CD4-positive, alpha-beta T cell (primary cell): ENCODE results near the gene UBTD2. TPM values are rescaled to one million over a fixed set of nuclear protein-coding genes. Genes with fewer than 3 reads are reported as not detected.

Experiments used
- ATAC-seq: fragments of 200-7000 bp; cut with Tn5 transposase; one replicate; pipeline ENCODE4 v1.10.0; 2022; ENCODE audit warnings: mild to moderate bottlenecking; ENCODE audit not compliant: poor library complexity
- CTCF ChIA-PET: fragments of 350-600 bp; sonication (Branson Sonifier 250); formaldehyde crosslinking; loops from one replicate; lab custom pipeline; 2021; ENCODE audit warnings: antibody characterized with exemption, inconsistent platforms; lab: Charles Lee
- POLR2A ChIA-PET: fragments of 350-600 bp; sonication (Branson Sonifier 250); formaldehyde crosslinking; loops from one replicate; lab custom pipeline; 2021; ENCODE audit warnings: antibody characterized with exemption, inconsistent platforms; lab: Charles Lee
- DNase-seq, 14 experiments: peaks; one replicate each; pipeline ENCODE4 v3.0.0-alpha.2; 2013 to 2020; ENCODE audit warnings: mixed read lengths in 2 of 14
- H3K27ac ChIP-seq, 2 donors: one replicate each; pipeline versions ENCODE4 v1.5.1 to v1.7.0; 2013; ENCODE audit warnings: low read length in 2 of 2, low read depth in 1 of 2, mild to moderate bottlenecking in 1 of 2
- H3K27me3 ChIP-seq, 2 experiments: 1 replicate in 1 of 2; 2 replicates in 1 of 2; pipeline versions ENCODE4 v1.6.1 to v1.7.0; 2013; ENCODE audit warnings: low read length in 2 of 2, control low read depth in 1 of 2, mild to moderate bottlenecking in 1 of 2, moderate library complexity in 1 of 2; ENCODE audit not compliant: insufficient read depth in 2 of 2, control insufficient read depth in 1 of 2
- H3K36me3 ChIP-seq: one replicate; pipeline ENCODE4 v1.6.1; 2013; ENCODE audit warnings: low read length, control low read depth; ENCODE audit not compliant: insufficient read depth
- H3K4me1 ChIP-seq: one replicate; pipeline ENCODE4 v1.6.1; 2013; ENCODE audit warnings: low read length, control low read depth; ENCODE audit not compliant: insufficient read depth
- H3K4me3 ChIP-seq: one replicate; pipeline ENCODE4 v1.5.1; 2013; ENCODE audit warnings: mild to moderate bottlenecking, low read length, moderate library complexity
- H3K9me3 ChIP-seq, 2 experiments: 1 replicate in 1 of 2; 2 replicates in 1 of 2; pipeline versions ENCODE4 v1.6.1 to v1.7.0; 2013; ENCODE audit warnings: low read length in 2 of 2, mild to moderate bottlenecking in 2 of 2, control low read depth in 1 of 2, moderate library complexity in 1 of 2; ENCODE audit not compliant: control insufficient read depth in 1 of 2, insufficient read depth in 1 of 2
- H3K27ac Mint-ChIP-seq: one replicate; pipeline ENCODE4 v1.8.0; 2020; ENCODE audit warnings: mixed read lengths
- H3K27me3 Mint-ChIP-seq: one replicate; pipeline ENCODE4 v1.8.0; 2021; ENCODE audit warnings: mixed read lengths
- H3K36me3 Mint-ChIP-seq: one replicate; pipeline ENCODE4 v1.8.0; 2021; ENCODE audit warnings: low read depth, mixed read lengths
- H3K4me1 Mint-ChIP-seq: one replicate; pipeline ENCODE4 v1.8.0; 2021; ENCODE audit warnings: low read depth, mixed read lengths
- H3K4me3 Mint-ChIP-seq: one replicate; pipeline ENCODE4 v1.8.0; 2020; ENCODE audit warnings: mild to moderate bottlenecking, mixed read lengths
- H3K9me3 Mint-ChIP-seq: one replicate; pipeline ENCODE4 v1.8.0; 2020; ENCODE audit warnings: mixed read lengths
- CTCF ChIP-seq: fragments of 200-600 bp; IDR thresholded peaks from one replicate; pipeline ENCODE4 v1.8.0; 2022; ENCODE audit warnings: antibody characterized with exemption, mild to moderate bottlenecking
- intact Hi-C, 2 experiments: fragments of 100-400 bp; cut with DNase I in 1 of 2; cut with micrococcal nuclease in 1 of 2; formaldehyde crosslinking; loops; one replicate each; pipeline versions ENCODE4 v1.15.1 to v1.9.0; 2023 to 2025; cut with DNase I, micrococcal nuclease
- total RNA-seq, 174 experiments: library from RNA in 2 of 174; stranded (reverse) in 2 of 174; gene quantifications; one replicate each; pipeline ENCODE4 v1.2.3 and lab custom pipeline; 2021 to 2026

The UBTD2 gene
- total RNA-seq, 2 experiments from 2014 or later, result 0.66 to 1.1 TPM

- Mint-ChIP-seq H3K4me3 (no peak overlapping the region), H3K36me3 (peaks cover 40% of the 10 kb centered on the region), H3K9me3 (no peaks in the 10 kb centered on the region), H3K4me1 (peaks cover 4% of the 10 kb centered on the region), H3K27me3 (no peaks in the 10 kb centered on the region), H3K27ac (no peak overlapping the region)
- Histone ChIP-seq H3K27ac (no peak overlapping the region), H3K4me3 (no peak overlapping the region), H3K4me1 (no peaks in the 10 kb centered on the region), H3K36me3 (no peaks in the 10 kb centered on the region), H3K27me3 (no peaks in the 10 kb centered on the region), H3K9me3 (peaks cover 0 to 2% of the 10 kb centered on the region in 2 experiments)
- ChIA-PET POLR2A (no interaction called here), CTCF (no interaction called here)
- TF ChIP-seq CTCF, result no peak
- ATAC-seq (no peak), DNase-seq (no peak)
- intact Hi-C loops, result no loop called here
These were observed 37.9 kb downstream of the UBTD2 start for GRCh38 chr5:172245703-172246125.

DNA sequence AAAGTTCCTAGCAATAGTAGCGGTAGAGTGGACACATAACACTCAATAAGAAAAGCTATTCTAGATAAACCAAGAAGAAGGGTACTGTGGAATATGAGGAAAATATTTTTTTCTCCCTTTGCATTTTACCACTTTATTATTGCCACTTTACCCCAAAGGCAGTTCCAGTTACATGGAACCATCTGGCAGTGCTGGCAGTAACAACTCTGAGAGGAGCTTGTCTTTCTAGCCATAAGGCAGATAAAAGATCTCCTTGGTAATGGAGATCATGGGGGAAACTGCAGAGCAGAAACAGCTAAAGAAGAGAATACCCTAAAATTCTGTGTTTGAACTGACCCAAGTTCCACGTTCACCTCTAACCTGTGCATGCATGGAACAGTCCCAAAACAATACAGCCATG is 38.5 kb downstream of the UBTD2 start:
- H3K9me3 ChIP-seq, result no peaks in the 10 kb centered on the region
- no peak for ATAC-seq
- no peak overlapping the region for H3K4me3 Mint-ChIP-seq
- TF ChIP-seq CTCF, result no peak
- no peak overlapping the region for H3K27ac Mint-ChIP-seq
- no peak overlapping the region for H3K27ac ChIP-seq
- ChIA-PET POLR2A (interaction anchor here (0.7 kb wide), 1 partner anchor 22 kb away, joined by 3 read pairs; no protein-coding TSS in a partner anchor), CTCF (no interaction called here)
- no peaks in the 10 kb centered on the region for H3K4me1 ChIP-seq
- peaks cover 35% of the 10 kb centered on the region for H3K36me3 Mint-ChIP-seq
- no peak overlapping the region for H3K4me3 ChIP-seq
- no peaks in the 10 kb centered on the region for H3K36me3 ChIP-seq
- H3K4me1 Mint-ChIP-seq, result peaks cover 4% of the 10 kb centered on the region
- no peaks in the 10 kb centered on the region for H3K27me3 ChIP-seq
- no peaks in the 10 kb centered on the region for H3K9me3 Mint-ChIP-seq
- intact Hi-C loops, result no loop called here
- no peaks in the 10 kb centered on the region for H3K27me3 Mint-ChIP-seq
- no peak for DNase-seq

- H3K36me3 Mint-ChIP-seq, result peaks cover 23% of the 10 kb centered on the region
- Histone ChIP-seq H3K4me1 (peaks cover 3% of the 10 kb centered on the region), H3K9me3 (no peaks in the 10 kb centered on the region), H3K36me3 (no peaks in the 10 kb centered on the region), H3K4me3 (no peak overlapping the region), H3K27me3 (no peaks in the 10 kb centered on the region), H3K27ac (no peak overlapping the region)
- H3K27me3 Mint-ChIP-seq, result no peaks in the 10 kb centered on the region
- ChIA-PET POLR2A (interaction anchor here (0.7 kb wide), 1 partner anchor 38 kb away, joined by 3 read pairs; no protein-coding TSS in a partner anchor), CTCF (no interaction called here)
- no peak overlapping the region for H3K27ac Mint-ChIP-seq
- DNase-seq (no peak), ATAC-seq (no peak)
- H3K4me3 Mint-ChIP-seq, result no peak overlapping the region
- no peaks in the 10 kb centered on the region for H3K9me3 Mint-ChIP-seq
- H3K4me1 Mint-ChIP-seq, result peaks cover 11% of the 10 kb centered on the region
- intact Hi-C loops, result no loop called here
- no peak for TF ChIP-seq CTCF
These were observed 40.3 kb downstream of the UBTD2 start for GRCh38 chr5:172243302-172243701.
